ENCODE measurements around the gene PTPRS.

Gene PTPRS

DNA sequence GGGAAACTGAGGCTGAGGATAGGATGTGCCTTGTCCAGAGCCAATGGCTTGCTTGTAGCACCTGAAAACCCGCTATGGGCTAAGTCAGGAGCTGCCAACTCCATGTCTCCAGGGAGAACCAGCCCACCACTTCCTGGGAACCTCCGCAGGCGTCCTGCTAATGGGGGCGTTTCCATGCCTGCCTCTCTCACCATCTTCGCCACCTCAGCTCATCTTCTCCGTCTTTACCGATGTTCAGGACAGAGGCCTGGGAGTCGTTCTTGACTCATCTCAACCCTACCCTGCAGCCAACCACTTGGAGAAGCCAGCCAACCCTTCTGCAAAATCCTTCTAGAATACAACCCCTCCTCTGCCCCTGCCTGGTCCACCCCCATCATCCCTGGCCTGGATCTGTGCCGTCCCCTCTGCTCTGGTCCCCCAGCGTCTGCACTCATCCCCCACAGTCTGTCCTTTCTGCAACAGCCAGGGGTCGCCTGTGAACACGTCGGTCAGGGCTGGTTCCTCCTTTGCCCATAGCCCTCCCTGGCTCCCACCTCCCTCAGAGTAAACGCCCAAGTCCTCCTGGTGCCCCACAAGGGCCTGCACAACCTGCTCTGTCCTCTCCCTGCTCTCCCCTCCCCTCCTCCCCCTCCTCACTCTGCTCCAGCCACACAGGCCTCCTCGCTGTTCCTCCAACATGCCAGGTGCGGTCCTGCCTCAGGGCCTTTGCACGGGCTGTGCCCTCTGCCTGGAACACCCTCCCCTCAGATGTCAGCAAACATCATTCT is 31.0 kb downstream of the PTPRS start:
- DNase-seq (ENCODE audit: low spot score), result no peak
- peak; percentile 27 for FAIRE-seq

GRCh38 chr19:5308451-5309437 is 31.9 kb downstream of the PTPRS start:
- DNase-seq (ENCODE audit: low spot score), result no peak
- no peak for FAIRE-seq

DNA sequence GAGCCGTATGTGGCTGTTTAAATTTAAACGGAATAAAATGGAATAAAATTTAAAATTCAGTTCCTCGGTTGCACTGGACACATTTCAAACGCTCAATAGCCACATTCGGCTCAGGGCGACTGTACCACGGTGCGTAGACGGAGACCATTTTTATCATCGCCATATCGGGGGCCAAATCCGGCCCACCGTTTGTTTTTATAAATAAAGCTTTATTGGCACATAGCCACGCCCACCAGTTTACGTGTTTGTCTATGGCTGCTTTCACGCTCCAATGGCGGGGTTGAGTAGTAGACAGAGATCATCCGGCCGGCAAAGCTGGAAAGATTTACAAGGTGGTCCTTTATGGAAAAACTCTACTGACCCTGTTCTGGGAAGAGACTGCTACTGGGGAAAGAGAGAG is 33.0 kb downstream of the PTPRS start:
- DNase-seq (ENCODE audit: low spot score) (no peak), FAIRE-seq (no peak)

- no peak for FAIRE-seq
Observed at GRCh38 chr19:5305163-5305562, 35.4 kb downstream of the PTPRS start.

DNA sequence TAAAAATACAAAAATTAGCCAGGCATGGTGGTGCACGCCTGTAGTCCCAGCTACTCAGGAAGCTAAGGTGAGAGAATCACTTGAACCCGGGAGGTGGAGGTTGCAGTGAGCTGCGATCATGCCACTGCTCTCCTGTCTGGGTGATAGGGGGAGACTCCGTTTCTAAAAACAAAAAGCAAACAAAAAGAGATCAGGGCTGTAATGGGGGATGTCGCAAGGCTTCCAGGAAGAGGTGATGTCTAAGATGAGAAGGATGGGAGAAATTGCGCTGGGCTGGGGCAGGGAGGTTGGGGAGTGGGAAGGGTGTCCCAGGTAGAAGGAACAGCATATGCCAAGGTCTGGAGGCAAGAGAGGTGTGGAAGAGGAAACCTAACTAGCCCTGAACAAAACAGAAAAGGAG is 36.1 kb downstream of the PTPRS start:
- DNase-seq (ENCODE audit: low spot score) (no peak), FAIRE-seq (no peak)

More at GRCh38 chr19:5305163-5305562, 35.4 kb downstream of the PTPRS start:
- DNase-seq (ENCODE audit: low spot score), result no peak

GRCh38 chr19:5303208-5303607 is 37.4 kb downstream of the PTPRS start:
- no peak for DNase-seq (ENCODE audit: low spot score)
- no peak for FAIRE-seq

DNA sequence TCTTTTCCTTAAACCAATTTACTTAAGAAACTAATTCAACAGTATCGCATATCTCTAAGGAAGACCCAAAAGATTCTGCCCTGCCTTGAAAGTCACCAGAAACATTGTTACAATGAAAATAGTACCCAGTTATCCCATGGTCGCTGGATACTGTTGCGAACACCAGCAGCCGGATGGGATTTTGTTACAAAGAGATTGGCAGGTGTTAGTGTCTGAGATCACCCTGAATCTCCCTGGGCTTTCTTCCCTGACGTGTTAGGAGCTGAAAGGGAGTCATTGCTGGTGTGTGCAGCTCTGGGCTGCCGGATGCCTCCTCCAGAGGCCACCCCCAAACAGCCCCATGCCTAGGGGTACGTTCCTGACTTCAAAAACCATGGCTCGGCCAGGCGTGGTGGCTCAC is 38.2 kb downstream of the PTPRS start:
- no peak for DNase-seq (ENCODE audit: low spot score)
- no peak for FAIRE-seq

DNA sequence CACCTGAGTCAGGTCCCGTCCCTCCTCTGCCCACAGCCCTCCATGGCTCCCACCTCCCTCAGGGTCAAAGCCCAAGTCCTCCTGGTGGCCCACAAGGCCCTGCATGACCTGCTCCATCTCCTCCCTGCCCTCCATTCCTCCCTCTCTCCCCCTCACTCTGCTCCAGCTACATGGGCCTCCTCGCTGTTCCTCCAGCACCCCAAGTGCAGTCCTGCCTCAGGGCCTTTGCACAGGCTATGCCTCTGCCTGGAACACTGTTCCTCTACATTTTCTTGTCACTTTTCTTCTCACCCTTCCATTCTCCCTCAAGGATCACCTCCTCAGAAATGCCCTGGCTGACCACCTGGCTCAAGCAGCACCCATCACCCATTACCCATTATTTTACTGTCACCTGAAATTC is 41.5 kb downstream of the PTPRS start:
- DNase-seq (ENCODE audit: low spot score), result no peak

GRCh38 chr19:5298471-5298901 is 42.1 kb downstream of the PTPRS start:
- FAIRE-seq (no peak), DNase-seq (ENCODE audit: low spot score) (no peak)

More for the DNA sequence above, 41.5 kb downstream of the PTPRS start:
- no peak for FAIRE-seq

- FAIRE-seq (no peak), DNase-seq (ENCODE audit: low spot score) (no peak)
Observed at GRCh38 chr19:5297272-5297669, 43.3 kb downstream of the PTPRS start.

- FAIRE-seq, result no peak
- DNase-seq (ENCODE audit: low spot score), result no peak
Observed at GRCh38 chr19:5296457-5297271, 43.9 kb downstream of the PTPRS start.

DNA sequence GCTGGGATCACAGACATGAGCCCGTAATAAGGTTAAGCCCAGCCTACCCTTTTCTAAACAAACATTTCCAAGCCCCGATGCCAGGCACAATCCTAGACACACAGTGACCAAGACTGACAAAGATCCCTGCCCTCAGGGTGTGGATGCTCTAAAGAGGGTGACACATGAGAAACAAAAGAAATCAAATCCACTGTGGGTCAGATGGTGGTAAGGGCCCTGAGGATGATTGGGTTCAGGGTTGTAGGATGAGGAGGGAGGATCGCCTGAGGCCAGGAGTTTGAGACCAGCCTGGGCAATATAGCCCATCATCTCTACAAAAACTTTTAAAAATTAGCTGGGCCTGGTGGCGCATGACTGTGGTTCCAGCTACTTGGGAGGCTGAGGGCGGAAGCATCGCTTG is 44.6 kb downstream of the PTPRS start:
- DNase-seq (ENCODE audit: low spot score) (no peak), FAIRE-seq (no peak)

- DNase-seq (ENCODE audit: low spot score) (no peak), FAIRE-seq (no peak)
Observed at GRCh38 chr19:5294403-5295160, 46.0 kb downstream of the PTPRS start.

- no peak for FAIRE-seq
- DNase-seq (ENCODE audit: low spot score), result peak; percentile 75
Observed at GRCh38 chr19:5293612-5294378, 46.8 kb downstream of the PTPRS start.

- FAIRE-seq (no peak), DNase-seq (ENCODE audit: low spot score) (peak; percentile 95)
Observed at GRCh38 chr19:5292822-5293611, 47.6 kb downstream of the PTPRS start.

DNA sequence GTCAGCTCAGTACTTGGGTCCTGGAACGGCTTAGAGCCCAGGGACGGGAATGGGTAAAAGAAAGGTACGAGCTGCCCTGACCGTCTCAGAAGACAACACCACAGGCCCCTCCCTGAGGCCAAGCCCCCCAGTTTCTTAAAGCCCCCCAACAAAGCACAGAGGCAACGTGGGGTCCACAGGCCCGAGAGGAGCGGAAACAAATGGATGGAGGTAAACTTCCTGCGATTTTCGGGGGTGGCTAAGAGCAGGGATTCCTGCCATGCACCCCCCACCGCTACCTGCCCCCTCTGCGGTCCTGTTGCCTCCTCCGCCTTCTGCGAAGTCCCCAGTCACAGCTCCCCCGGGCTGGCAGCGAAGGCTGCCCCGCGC is 48.2 kb downstream of the PTPRS start:
- DNase-seq (ENCODE audit: low spot score) (no peak), FAIRE-seq (no peak)

GRCh38 chr19:5291588-5292193 is 48.9 kb downstream of the PTPRS start:
- no peak for DNase-seq (ENCODE audit: low spot score)
- FAIRE-seq, result no peak
